ENCODE measurements around the gene TMC1.

Gene TMC1

DNA sequence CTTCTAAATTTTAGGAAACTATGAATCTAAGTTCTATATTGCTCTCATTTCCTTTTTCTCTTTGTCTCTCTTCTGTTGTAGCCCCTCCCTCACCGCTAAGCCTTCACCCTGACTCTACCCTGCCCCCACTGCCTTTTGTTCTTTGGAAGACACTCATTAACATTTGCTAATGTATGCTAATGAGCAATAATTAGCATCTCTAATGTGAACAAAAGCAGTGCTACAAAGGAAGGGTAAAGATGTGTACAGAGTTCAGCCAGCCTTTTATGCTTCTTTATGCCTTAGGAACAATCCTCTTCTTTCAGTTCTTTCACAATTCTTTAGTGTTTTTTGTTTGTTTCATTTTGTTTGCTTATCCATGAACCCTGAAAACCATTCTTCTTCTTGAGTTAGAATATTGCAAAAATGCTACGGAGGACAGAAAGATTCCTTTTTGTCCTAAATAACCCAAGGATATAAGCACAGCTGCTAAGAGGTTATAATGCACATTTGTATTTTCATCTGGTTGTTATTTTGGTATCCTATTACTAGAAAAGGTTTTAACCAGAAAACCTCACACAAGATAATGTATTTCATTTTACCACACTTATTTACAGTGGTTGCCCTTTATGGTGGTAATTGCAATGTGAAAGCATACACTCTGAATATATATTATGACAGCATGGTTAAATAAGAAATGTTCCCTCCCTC, 159.3 kb downstream of the TMC1 start:
- Histone ChIP-seq H3K27ac (ENCODE audit: low read length) (no peak overlapping the region), H2AFZ (ENCODE audit: low read depth, low read length) (no peak overlapping the region), H3K4me2 (ENCODE audit: insufficient read depth, low read length) (no peak overlapping the region), H3K27me3 (ENCODE audit: insufficient read depth, low read length, poor library complexity) (peaks cover 4% of the 10 kb centered on the region), H3K36me3 (ENCODE audit: insufficient read depth, low read length) (no peaks in the 10 kb centered on the region), H3K4me3 (ENCODE audit: low read depth in 1 of 2, low read length in 2 of 2) (no peak overlapping the region), H3K79me2 (ENCODE audit: insufficient read depth, low read length) (no peaks in the 10 kb centered on the region), H4K20me1 (ENCODE audit: insufficient read depth, low read length) (no peaks in the 10 kb centered on the region), H3K4me1 (ENCODE audit: insufficient read depth, low read length) (no peaks in the 10 kb centered on the region), H3K9me3 (ENCODE audit: insufficient read depth, low read length, severe bottlenecking) (no peaks in the 10 kb centered on the region), H3K9ac (ENCODE audit: low read depth, low read length) (no peak overlapping the region)
- ATAC-seq (ENCODE audit: insufficient read depth, low read depth), result no peak
- DNase-seq, result no peak
- no peak for TF ChIP-seq EZH2 (IDR thresholded peaks at IDR 0.05; ENCODE audit: borderline replicate concordance, low read depth, low read length, severe bottlenecking)
- TF ChIP-seq, protein P1, sequence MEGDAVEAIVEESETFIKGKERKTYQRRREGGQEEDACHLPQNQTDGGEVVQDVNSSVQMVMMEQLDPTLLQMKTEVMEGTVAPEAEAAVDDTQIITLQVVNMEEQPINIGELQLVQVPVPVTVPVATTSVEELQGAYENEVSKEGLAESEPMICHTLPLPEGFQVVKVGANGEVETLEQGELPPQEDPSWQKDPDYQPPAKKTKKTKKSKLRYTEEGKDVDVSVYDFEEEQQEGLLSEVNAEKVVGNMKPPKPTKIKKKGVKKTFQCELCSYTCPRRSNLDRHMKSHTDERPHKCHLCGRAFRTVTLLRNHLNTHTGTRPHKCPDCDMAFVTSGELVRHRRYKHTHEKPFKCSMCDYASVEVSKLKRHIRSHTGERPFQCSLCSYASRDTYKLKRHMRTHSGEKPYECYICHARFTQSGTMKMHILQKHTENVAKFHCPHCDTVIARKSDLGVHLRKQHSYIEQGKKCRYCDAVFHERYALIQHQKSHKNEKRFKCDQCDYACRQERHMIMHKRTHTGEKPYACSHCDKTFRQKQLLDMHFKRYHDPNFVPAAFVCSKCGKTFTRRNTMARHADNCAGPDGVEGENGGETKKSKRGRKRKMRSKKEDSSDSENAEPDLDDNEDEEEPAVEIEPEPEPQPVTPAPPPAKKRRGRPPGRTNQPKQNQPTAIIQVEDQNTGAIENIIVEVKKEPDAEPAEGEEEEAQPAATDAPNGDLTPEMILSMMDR (IDR thresholded peaks at IDR 0.05; ENCODE audit: borderline replicate concordance, extremely low read depth, low read length, poor library complexity, severe bottlenecking), result no peak

DNA sequence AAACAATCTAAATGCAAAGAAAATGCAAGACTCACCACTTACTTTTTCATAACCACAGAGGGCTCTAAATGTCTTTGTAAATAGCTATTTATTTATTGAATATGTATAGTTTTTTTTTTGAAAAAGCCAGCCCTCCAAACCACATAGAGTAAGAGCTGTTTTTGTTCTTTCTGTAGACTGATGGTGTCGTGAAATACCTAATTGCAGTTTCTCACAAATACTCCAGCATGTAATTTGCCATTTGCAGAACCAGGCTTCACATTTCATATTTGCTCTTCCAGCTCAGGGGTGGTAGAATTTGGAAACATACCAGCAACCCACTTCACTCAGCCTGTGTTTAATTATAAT, 159.8 kb downstream of the TMC1 start:
- Histone ChIP-seq H3K4me1 (ENCODE audit: insufficient read depth, low read length) (no peaks in the 10 kb centered on the region), H3K9me3 (ENCODE audit: insufficient read depth, low read length, severe bottlenecking) (no peaks in the 10 kb centered on the region), H3K27me3 (ENCODE audit: insufficient read depth, low read length, poor library complexity) (peaks cover 4% of the 10 kb centered on the region), H3K4me3 (ENCODE audit: low read depth in 1 of 2, low read length in 2 of 2) (no peak overlapping the region), H2AFZ (ENCODE audit: low read depth, low read length) (no peak overlapping the region), H3K79me2 (ENCODE audit: insufficient read depth, low read length) (no peaks in the 10 kb centered on the region), H3K9ac (ENCODE audit: low read depth, low read length) (no peak overlapping the region), H3K27ac (ENCODE audit: low read length) (no peak overlapping the region), H4K20me1 (ENCODE audit: insufficient read depth, low read length) (no peaks in the 10 kb centered on the region), H3K36me3 (ENCODE audit: insufficient read depth, low read length) (no peaks in the 10 kb centered on the region), H3K4me2 (ENCODE audit: insufficient read depth, low read length) (no peak overlapping the region)
- DNase-seq (no peak), ATAC-seq (ENCODE audit: insufficient read depth, low read depth) (no peak)
- TF ChIP-seq EZH2 (IDR thresholded peaks at IDR 0.05; ENCODE audit: borderline replicate concordance, low read depth, low read length, severe bottlenecking), result no peak
- TF ChIP-seq, protein P1 (IDR thresholded peaks at IDR 0.05; ENCODE audit: borderline replicate concordance, extremely low read depth, low read length, poor library complexity, severe bottlenecking), result no peak

DNA sequence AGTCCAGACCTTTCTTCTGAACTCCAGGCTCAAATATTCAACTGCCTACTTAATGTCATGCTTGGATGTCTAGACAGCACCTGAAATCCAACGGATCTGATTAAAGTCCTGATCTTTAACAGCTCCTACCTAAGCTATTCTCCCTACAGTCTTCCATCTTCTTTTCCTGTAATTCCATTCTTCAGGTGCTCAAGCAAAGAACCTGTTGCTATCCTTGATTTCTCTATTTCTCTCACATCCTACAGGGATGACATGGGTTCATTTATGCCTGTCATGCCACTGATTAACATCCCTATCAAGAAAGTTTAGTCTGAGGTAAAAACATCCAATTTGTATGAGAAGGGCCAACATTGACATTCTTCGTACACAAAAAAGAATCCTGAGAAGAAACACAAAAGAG, 163.2 kb downstream of the TMC1 start:
- Histone ChIP-seq H4K20me1 (ENCODE audit: insufficient read depth, low read length) (no peaks in the 10 kb centered on the region), H3K9ac (ENCODE audit: low read depth, low read length) (no peak overlapping the region), H3K27me3 (ENCODE audit: insufficient read depth, low read length, poor library complexity) (peaks cover 4% of the 10 kb centered on the region), H2AFZ (ENCODE audit: low read depth, low read length) (no peak overlapping the region), H3K79me2 (ENCODE audit: insufficient read depth, low read length) (no peaks in the 10 kb centered on the region), H3K36me3 (ENCODE audit: insufficient read depth, low read length) (no peaks in the 10 kb centered on the region), H3K4me3 (ENCODE audit: low read depth in 1 of 2, low read length in 2 of 2) (no peak overlapping the region), H3K4me1 (ENCODE audit: insufficient read depth, low read length) (no peaks in the 10 kb centered on the region), H3K9me3 (ENCODE audit: insufficient read depth, low read length, severe bottlenecking) (no peaks in the 10 kb centered on the region), H3K4me2 (ENCODE audit: insufficient read depth, low read length) (no peak overlapping the region), H3K27ac (ENCODE audit: low read length) (no peak overlapping the region)
- ATAC-seq (ENCODE audit: insufficient read depth, low read depth), result no peak
- no peak for DNase-seq
- TF ChIP-seq EZH2 (IDR thresholded peaks at IDR 0.05; ENCODE audit: borderline replicate concordance, low read depth, low read length, severe bottlenecking), result no peak
- TF ChIP-seq, protein P1 (IDR thresholded peaks at IDR 0.05; ENCODE audit: borderline replicate concordance, extremely low read depth, low read length, poor library complexity, severe bottlenecking), result no peak
